ENCODE data around the gene TMOD1.

GRCh38 chr9:97484134-97484533 is 17.3 kb upstream of the TMOD1 start:
- TF ChIP-seq GATA3 (IDR thresholded peaks at IDR 0.05; ENCODE audit: low read depth, low read length) (no peak), GATA2 (IDR thresholded peaks at IDR 0.05; ENCODE audit: low read depth, low read length) (no peak)

All from SH-SY5Y (cell line).